Parathyroid adenoma (tissue), 2 donors: ENCODE results near the gene PLD3.
A peak's percentile ranks its signal among the peaks of the same experiment; 100 is the strongest.

Experiments
- H2AFZ ChIP-seq: fragments of 300-600 bp; sonication (generic); one replicate; pipeline ENCODE4 v1.7.0; 2017; ENCODE audit warnings: antibody characterized with exemption, mild to moderate bottlenecking
- H3K27ac ChIP-seq: fragments of 300-600 bp; sonication (generic); one replicate; pipeline ENCODE4 v1.7.0; 2017
- H3K27me3 ChIP-seq: fragments of 300-600 bp; sonication (generic); one replicate; pipeline ENCODE4 v1.7.0; 2017; ENCODE audit warnings: low read length; ENCODE audit not compliant: control insufficient read depth, insufficient read depth
- H3K36me3 ChIP-seq: fragments of 300-600 bp; sonication (generic); one replicate; pipeline ENCODE4 v1.7.0; 2017; ENCODE audit warnings: low read length; ENCODE audit not compliant: control insufficient read depth, insufficient read depth
- H3K4me1 ChIP-seq: fragments of 300-600 bp; sonication (generic); one replicate; pipeline ENCODE4 v1.7.0; 2017; ENCODE audit warnings: control low read depth
- H3K4me2 ChIP-seq: fragments of 300-600 bp; sonication (generic); one replicate; pipeline ENCODE4 v1.7.0; 2017; ENCODE audit warnings: low read length
- H3K4me3 ChIP-seq: fragments of 300-600 bp; sonication (generic); one replicate; pipeline ENCODE4 v1.7.0; 2017; ENCODE audit warnings: low read depth, low read length
- H3K79me2 ChIP-seq: fragments of 300-600 bp; sonication (generic); one replicate; pipeline ENCODE4 v1.7.0; 2017; ENCODE audit warnings: control low read depth
- H3K9ac ChIP-seq: fragments of 300-600 bp; sonication (generic); one replicate; pipeline ENCODE4 v1.7.0; 2017; ENCODE audit warnings: mild to moderate bottlenecking
- H3K9me3 ChIP-seq: fragments of 300-600 bp; sonication (generic); one replicate; pipeline ENCODE4 v1.7.0; 2017; ENCODE audit warnings: low read length; ENCODE audit not compliant: control insufficient read depth
- CTCF ChIP-seq: fragments of 300-600 bp; sonication (generic); IDR thresholded peaks from one replicate; pipeline ENCODE4 v1.7.0; 2017; ENCODE audit warnings: antibody characterized with exemption, mild to moderate bottlenecking
- donor health status: primary hyperparathyroidism.

The PLD3 gene

GRCh38 chr19:40314656-40315055 lies 33.8 kb upstream of the PLD3 start:
- Histone ChIP-seq H3K4me1 (peaks cover 4% of the 10 kb centered on the region), H2AFZ (no peak overlapping the region), H3K79me2 (no peaks in the 10 kb centered on the region), H3K9ac (no peak overlapping the region), H3K4me2 (no peak overlapping the region), H3K4me3 (no peak overlapping the region), H3K27ac (no peak overlapping the region), H3K27me3 (no peaks in the 10 kb centered on the region), H3K36me3 (no peaks in the 10 kb centered on the region), H3K9me3 (no peaks in the 10 kb centered on the region)
- TF ChIP-seq CTCF = no peak

- H3K79me2 ChIP-seq = no peaks in the 10 kb centered on the region
- H3K36me3 ChIP-seq = no peaks in the 10 kb centered on the region
- no peak overlapping the region for H3K9ac ChIP-seq
- H3K4me3 ChIP-seq = no peak overlapping the region
- H3K9me3 ChIP-seq = no peaks in the 10 kb centered on the region
- H3K27me3 ChIP-seq = no peaks in the 10 kb centered on the region
- H2AFZ ChIP-seq = no peak overlapping the region
- TF ChIP-seq CTCF = no peak
- H3K27ac ChIP-seq = peak overlapping the region; percentile 1
- peaks cover 4% of the 10 kb centered on the region for H3K4me1 ChIP-seq
- no peak overlapping the region for H3K4me2 ChIP-seq
These were observed 32.6 kb upstream of the PLD3 start for GRCh38 chr19:40315812-40316470.

- Histone ChIP-seq H3K79me2 (no peaks in the 10 kb centered on the region), H3K4me2 (no peak overlapping the region), H3K4me1 (peaks cover 4% of the 10 kb centered on the region), H3K9me3 (no peaks in the 10 kb centered on the region), H3K9ac (no peak overlapping the region), H3K27ac (no peak overlapping the region), H3K36me3 (no peaks in the 10 kb centered on the region), H3K27me3 (no peaks in the 10 kb centered on the region), H2AFZ (no peak overlapping the region), H3K4me3 (no peak overlapping the region)
- TF ChIP-seq CTCF = no peak
These were observed 31.2 kb upstream of the PLD3 start for GRCh38 chr19:40317338-40317737.

GRCh38 chr19:40320558-40320935 lies 27.9 kb upstream of the PLD3 start:
- no peaks in the 10 kb centered on the region for H3K9me3 ChIP-seq
- peaks cover 4% of the 10 kb centered on the region for H3K4me1 ChIP-seq
- no peak overlapping the region for H3K4me3 ChIP-seq
- H3K9ac ChIP-seq = no peak overlapping the region
- no peaks in the 10 kb centered on the region for H3K79me2 ChIP-seq
- no peak overlapping the region for H3K27ac ChIP-seq
- TF ChIP-seq CTCF = no peak
- no peaks in the 10 kb centered on the region for H3K27me3 ChIP-seq
- no peak overlapping the region for H3K4me2 ChIP-seq
- H2AFZ ChIP-seq = no peak overlapping the region
- no peaks in the 10 kb centered on the region for H3K36me3 ChIP-seq

DNA sequence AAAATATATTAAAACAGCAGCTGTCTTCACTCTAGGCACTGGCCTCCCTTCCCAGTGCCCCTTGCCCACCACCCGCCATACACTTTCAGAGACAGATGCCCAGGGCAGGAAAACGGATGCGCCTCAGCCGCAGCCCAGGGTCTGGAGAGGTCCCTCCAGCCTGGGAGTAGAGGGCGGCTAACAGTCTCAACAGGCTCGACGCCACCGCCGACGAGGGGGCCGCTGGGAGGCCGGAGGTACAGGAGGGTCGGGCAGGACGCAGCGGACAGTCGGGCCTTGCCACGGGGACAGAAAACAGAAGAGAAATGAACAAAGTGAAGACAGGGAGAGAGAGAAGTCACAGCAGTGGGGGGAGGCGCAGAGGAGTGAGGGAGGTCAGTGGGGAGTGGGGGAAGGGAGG lies 27.4 kb upstream of the PLD3 start:
- H3K27me3 ChIP-seq = no peaks in the 10 kb centered on the region
- H3K4me1 ChIP-seq = peaks cover 2% of the 10 kb centered on the region
- no peaks in the 10 kb centered on the region for H3K79me2 ChIP-seq
- H3K36me3 ChIP-seq = no peaks in the 10 kb centered on the region
- no peak overlapping the region for H3K27ac ChIP-seq
- no peak overlapping the region for H3K4me2 ChIP-seq
- H3K9ac ChIP-seq = no peak overlapping the region
- H3K4me3 ChIP-seq = no peak overlapping the region
- TF ChIP-seq CTCF = no peak
- no peak overlapping the region for H2AFZ ChIP-seq
- H3K9me3 ChIP-seq = no peaks in the 10 kb centered on the region
